ENCODE measurements around the gene NFIC. TPM values are rescaled to one million over a fixed set of nuclear protein-coding genes. Genes with fewer than 3 reads are reported as not detected.
A peak's percentile ranks its signal among the peaks of the same experiment; 100 is the strongest.
"Not testable (repeated sequence)": the region's sequence is repeated elsewhere in the genome, so short reads cannot be mapped to it uniquely, and the experiment has no call there.

The NFIC gene
- total RNA-seq, 4 donors from 2014 or later: 125 to 285 (median 155) TPM

DNA sequence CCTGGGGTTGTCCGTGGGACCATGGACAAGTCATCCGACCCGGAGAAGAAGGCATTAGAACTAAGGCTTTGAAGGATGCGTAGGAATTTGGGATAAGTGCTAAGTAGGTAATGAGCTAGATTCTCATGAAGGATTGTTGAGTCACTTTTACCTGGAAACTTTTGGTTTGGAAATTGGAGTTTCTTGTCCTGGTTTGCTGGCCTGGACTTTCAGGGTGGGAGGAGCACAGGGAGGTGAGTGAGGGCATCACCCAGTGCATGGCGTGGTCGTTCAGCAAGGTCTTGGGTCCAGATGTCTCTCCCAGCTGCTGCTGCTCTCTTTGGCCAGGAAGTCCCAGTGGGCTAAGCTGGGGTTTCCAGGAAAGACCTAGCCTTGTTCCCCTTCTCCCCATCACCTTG is 7.6 kb downstream of the NFIC start:
- TF ChIP-seq, protein P1, sequence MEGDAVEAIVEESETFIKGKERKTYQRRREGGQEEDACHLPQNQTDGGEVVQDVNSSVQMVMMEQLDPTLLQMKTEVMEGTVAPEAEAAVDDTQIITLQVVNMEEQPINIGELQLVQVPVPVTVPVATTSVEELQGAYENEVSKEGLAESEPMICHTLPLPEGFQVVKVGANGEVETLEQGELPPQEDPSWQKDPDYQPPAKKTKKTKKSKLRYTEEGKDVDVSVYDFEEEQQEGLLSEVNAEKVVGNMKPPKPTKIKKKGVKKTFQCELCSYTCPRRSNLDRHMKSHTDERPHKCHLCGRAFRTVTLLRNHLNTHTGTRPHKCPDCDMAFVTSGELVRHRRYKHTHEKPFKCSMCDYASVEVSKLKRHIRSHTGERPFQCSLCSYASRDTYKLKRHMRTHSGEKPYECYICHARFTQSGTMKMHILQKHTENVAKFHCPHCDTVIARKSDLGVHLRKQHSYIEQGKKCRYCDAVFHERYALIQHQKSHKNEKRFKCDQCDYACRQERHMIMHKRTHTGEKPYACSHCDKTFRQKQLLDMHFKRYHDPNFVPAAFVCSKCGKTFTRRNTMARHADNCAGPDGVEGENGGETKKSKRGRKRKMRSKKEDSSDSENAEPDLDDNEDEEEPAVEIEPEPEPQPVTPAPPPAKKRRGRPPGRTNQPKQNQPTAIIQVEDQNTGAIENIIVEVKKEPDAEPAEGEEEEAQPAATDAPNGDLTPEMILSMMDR (IDR thresholded peaks at IDR 0.05): no peak
- no peak for TF ChIP-seq POLR2A (IDR thresholded peaks at IDR 0.05)
- no peaks in the 10 kb centered on the region for H3K36me3 ChIP-seq
- H3K4me1 ChIP-seq: peaks cover 0 to 96% (median 53%) of the 10 kb centered on the region in 3 donors
- 68% methylated on average over 6 of the region's 6 CpGs; no CpG with 5 or more reads in 1 of the 2 donors for WGBS, 2 donors (ENCODE audit: low coverage in 1 of 2)
- no peak overlapping the region for H3K4me3 ChIP-seq
- H3K27me3 ChIP-seq: no peaks in the 10 kb centered on the region
- H3K9me3 ChIP-seq: no peaks in the 10 kb centered on the region
- peak overlapping the region; percentile 85 to 100 (median 100) for H3K27ac ChIP-seq
- ATAC-seq: no peak

DNA sequence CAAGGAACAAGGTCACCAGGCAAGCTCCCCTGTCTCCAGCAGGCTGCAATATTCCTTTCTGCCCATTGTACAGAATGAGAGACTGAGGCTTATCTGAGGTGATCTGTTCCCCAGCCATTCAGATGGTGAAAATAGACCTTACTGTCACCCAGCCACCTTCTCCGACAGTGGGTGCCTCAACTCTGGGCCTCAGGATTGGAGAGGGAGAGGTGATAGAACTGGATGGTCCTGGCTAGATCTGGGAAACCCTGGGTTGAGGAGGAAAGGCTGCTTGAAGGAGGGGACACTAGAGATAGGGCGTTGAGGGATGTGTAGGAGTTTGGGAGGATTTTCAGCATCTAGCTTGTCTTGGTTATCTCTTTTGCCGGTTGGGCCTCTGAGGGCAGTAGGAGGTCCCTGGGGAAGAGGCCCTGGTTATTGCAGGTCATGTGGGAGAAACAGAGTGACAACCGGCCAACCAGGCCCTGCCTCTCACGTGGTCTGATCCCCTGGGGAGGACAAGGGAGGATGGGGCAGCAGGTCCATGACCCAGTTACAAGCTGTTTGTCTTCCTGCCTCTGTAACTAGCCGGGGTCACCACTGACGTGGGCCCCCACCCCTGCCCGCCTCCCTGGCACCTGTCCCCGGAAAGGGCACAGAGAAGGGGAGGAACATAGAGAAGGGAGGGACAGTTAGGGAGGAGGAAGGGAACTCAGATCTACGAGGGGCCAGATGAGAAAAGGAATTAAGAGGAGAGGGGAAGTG is 8.2 kb downstream of the NFIC start:
- H3K36me3 ChIP-seq: no peaks in the 10 kb centered on the region
- peak overlapping the region; percentile 85 to 100 (median 100) for H3K27ac ChIP-seq
- WGBS, 2 donors (ENCODE audit: low coverage in 1 of 2): 34 to 40% methylated on average over 6 of the region's 10 CpGs
- peak overlapping the region in 1 of 2 donors; percentile 39 for H3K4me3 ChIP-seq
- H3K9me3 ChIP-seq: no peaks in the 10 kb centered on the region
- TF ChIP-seq POLR2AphosphoS5 (IDR thresholded peaks at IDR 0.05) (peak; percentile 37), EP300 (IDR thresholded peaks at IDR 0.05) (peak; percentile 89), POLR2A (IDR thresholded peaks at IDR 0.05) (no peak)
- TF ChIP-seq, protein P1 (IDR thresholded peaks at IDR 0.05): no peak
- peak; percentile 62 for ATAC-seq
- no peaks in the 10 kb centered on the region for H3K27me3 ChIP-seq
- peaks cover 0 to 100% (median 53%) of the 10 kb centered on the region in 3 donors for H3K4me1 ChIP-seq

GRCh38 chr19:3375221-3376090 is 9.1 kb downstream of the NFIC start:
- H3K4me3 ChIP-seq: peak overlapping the region in 1 of 2 donors; percentile 39
- peaks cover 0 to 100% (median 50%) of the 10 kb centered on the region in 3 donors for H3K4me1 ChIP-seq
- TF ChIP-seq POLR2A (IDR thresholded peaks at IDR 0.05) (peak; percentile 15 to 34), POLR2AphosphoS5 (IDR thresholded peaks at IDR 0.05) (peak; percentile 94)
- TF ChIP-seq, protein P1 (IDR thresholded peaks at IDR 0.05): no peak
- no peaks in the 10 kb centered on the region for H3K27me3 ChIP-seq
- H3K27ac ChIP-seq: peak overlapping the region; percentile 85 to 100 (median 100)
- H3K36me3 ChIP-seq: no peaks in the 10 kb centered on the region
- 0% methylated on average over 3 of the region's 32 CpGs; no CpG with 5 or more reads in 1 of the 2 donors for WGBS, 2 donors (ENCODE audit: low coverage in 1 of 2)
- peak; percentile 91 for ATAC-seq
- H3K9me3 ChIP-seq: no peaks in the 10 kb centered on the region

GRCh38 chr19:3376091-3376455 is 9.7 kb downstream of the NFIC start:
- not testable (repeated sequence) for ATAC-seq, H3K9me3 ChIP-seq, H3K36me3 ChIP-seq, H3K27me3 ChIP-seq
- Histone ChIP-seq H3K4me1 (peaks cover 0 to 100% (median 50%) of the 10 kb centered on the region in 3 donors), H3K27ac (peak overlapping the region; percentile 85 to 100 (median 100)), H3K4me3 (peak overlapping the region in 1 of 2 donors; percentile 39)
- 80% methylated on average over 1 of the region's 12 CpGs; no CpG with 5 or more reads in 1 of the 2 donors for WGBS, 2 donors (ENCODE audit: low coverage in 1 of 2)

GRCh38 chr19:3378352-3379150 is 12.2 kb downstream of the NFIC start:
- Histone ChIP-seq H3K36me3 (peaks cover 0 to 23% of the 10 kb centered on the region in 2 donors), H3K4me1 (peaks cover 0 to 100% (median 64%) of the 10 kb centered on the region in 3 donors), H3K9me3 (no peaks in the 10 kb centered on the region), H3K27me3 (no peaks in the 10 kb centered on the region), H3K27ac (peak overlapping the region; percentile 26 to 100 (median 100)), H3K4me3 (no peak overlapping the region)
- 45 to 55% methylated on average over 5 to 7 of the region's 11 CpGs for WGBS, 2 donors (ENCODE audit: low coverage in 1 of 2)
- TF ChIP-seq POLR2A (IDR thresholded peaks at IDR 0.05) (no peak), EP300 (IDR thresholded peaks at IDR 0.05) (no peak), POLR2AphosphoS5 (IDR thresholded peaks at IDR 0.05) (no peak)
- TF ChIP-seq, protein P1 (IDR thresholded peaks at IDR 0.05): no peak
- ATAC-seq: no peak

Data from gastroesophageal sphincter (tissue), 4 donors.